ENCODE data around the gene TSEN54. TPM values are rescaled to one million over a fixed set of nuclear protein-coding genes. Genes with fewer than 3 reads are reported as not detected.

TSEN54 gene
- total RNA-seq, 5 donors from 2014 or later (not counting 1 experiment from before 2014, with no cell fraction given): 54.9 to 94.7 (median 67.6) TPM

GRCh38 chr17:75571885-75572215, 55.5 kb downstream of the TSEN54 start:
- no peaks in the 10 kb centered on the region for H3K4me1 ChIP-seq (ENCODE audit: control insufficient read depth in 1 of 2, extremely low read depth in 1 of 2, insufficient read depth in 2 of 2, low read length in 2 of 2)
- Mint-ChIP-seq H3K4me3 (no peak overlapping the region), H3K27ac (no peak overlapping the region), H3K27me3 (no peaks in the 10 kb centered on the region), H3K4me1 (no peaks in the 10 kb centered on the region), H3K9me3 (no peaks in the 10 kb centered on the region), H3K36me3 (peaks cover 3% of the 10 kb centered on the region)
- ChIA-PET POLR2A (no interaction called here), CTCF (no interaction called here)
- no peak for DNase-seq
- no peak for ATAC-seq (replicated peaks in 1 of 4)
- H3K27ac ChIP-seq (ENCODE audit: low read length): no peak overlapping the region
- peaks cover 8 to 26% of the 10 kb centered on the region in 2 donors for H3K36me3 ChIP-seq (ENCODE audit: control insufficient read depth in 2 of 2, extremely low read depth in 1 of 2, insufficient read depth in 1 of 2, low read length in 1 of 2)
- H3K27me3 ChIP-seq (replicated peaks in 1 of 2; ENCODE audit: control insufficient read depth in 2 of 2, extremely low read depth in 1 of 2, insufficient read depth in 2 of 2, low read length in 1 of 2): peaks cover 0 to 2% of the 10 kb centered on the region in 2 experiments
- H3K9me3 ChIP-seq: no peaks in the 10 kb centered on the region
- no peak overlapping the region for H3K4me3 ChIP-seq (ENCODE audit: control insufficient read depth in 1 of 2, extremely low read depth in 1 of 2, low read length in 1 of 2)
- 95% methylated on average over 15 of the region's 16 CpGs for WGBS (ENCODE audit: insufficient coverage)

- Histone ChIP-seq H3K27ac (ENCODE audit: low read length) (no peak overlapping the region), H3K36me3 (ENCODE audit: control insufficient read depth in 2 of 2, extremely low read depth in 1 of 2, insufficient read depth in 1 of 2, low read length in 1 of 2) (peaks cover 8 to 26% of the 10 kb centered on the region in 2 donors), H3K4me3 (ENCODE audit: control insufficient read depth in 1 of 2, extremely low read depth in 1 of 2, low read length in 1 of 2) (no peak overlapping the region), H3K4me1 (ENCODE audit: control insufficient read depth in 1 of 2, extremely low read depth in 1 of 2, insufficient read depth in 2 of 2, low read length in 2 of 2) (no peaks in the 10 kb centered on the region), H3K27me3 (replicated peaks in 1 of 2; ENCODE audit: control insufficient read depth in 2 of 2, extremely low read depth in 1 of 2, insufficient read depth in 2 of 2, low read length in 1 of 2) (peaks cover 0 to 2% of the 10 kb centered on the region in 2 experiments), H3K9me3 (no peaks in the 10 kb centered on the region)
- Mint-ChIP-seq H3K27ac (no peak overlapping the region), H3K4me1 (no peaks in the 10 kb centered on the region), H3K9me3 (no peaks in the 10 kb centered on the region), H3K27me3 (no peaks in the 10 kb centered on the region), H3K4me3 (no peak overlapping the region), H3K36me3 (peaks cover 2% of the 10 kb centered on the region)
- ChIA-PET CTCF (no interaction called here), POLR2A (no interaction called here)
- ATAC-seq (replicated peaks in 1 of 4) (no peak), DNase-seq (no peak)
- WGBS (ENCODE audit: insufficient coverage): 96% methylated on average over 32 of the region's 39 CpGs
These were observed 56.6 kb downstream of the TSEN54 start for GRCh38 chr17:75572713-75573539.

GRCh38 chr17:75573540-75573957, 57.2 kb downstream of the TSEN54 start:
- Mint-ChIP-seq H3K4me1 (no peaks in the 10 kb centered on the region), H3K36me3 (peaks cover 2% of the 10 kb centered on the region), H3K4me3 (no peak overlapping the region), H3K9me3 (no peaks in the 10 kb centered on the region), H3K27me3 (no peaks in the 10 kb centered on the region), H3K27ac (no peak overlapping the region)
- Histone ChIP-seq H3K36me3 (ENCODE audit: control insufficient read depth in 2 of 2, extremely low read depth in 1 of 2, insufficient read depth in 1 of 2, low read length in 1 of 2) (peaks cover 4 to 22% of the 10 kb centered on the region in 2 donors), H3K27me3 (replicated peaks in 1 of 2; ENCODE audit: control insufficient read depth in 2 of 2, extremely low read depth in 1 of 2, insufficient read depth in 2 of 2, low read length in 1 of 2) (peaks cover 0 to 2% of the 10 kb centered on the region in 2 experiments), H3K9me3 (no peaks in the 10 kb centered on the region), H3K4me1 (ENCODE audit: control insufficient read depth in 1 of 2, extremely low read depth in 1 of 2, insufficient read depth in 2 of 2, low read length in 2 of 2) (no peaks in the 10 kb centered on the region), H3K4me3 (ENCODE audit: control insufficient read depth in 1 of 2, extremely low read depth in 1 of 2, low read length in 1 of 2) (no peak overlapping the region), H3K27ac (ENCODE audit: low read length) (no peak overlapping the region)
- DNase-seq: no peak
- 93% methylated on average over 14 of the region's 16 CpGs for WGBS (ENCODE audit: insufficient coverage)
- POLR2A ChIA-PET: no interaction called here
- CTCF ChIA-PET: no interaction called here
- ATAC-seq (replicated peaks in 1 of 4): no peak

GRCh38 chr17:75573994-75574393, 57.7 kb downstream of the TSEN54 start:
- Mint-ChIP-seq H3K27me3 (no peaks in the 10 kb centered on the region), H3K27ac (no peak overlapping the region), H3K9me3 (no peaks in the 10 kb centered on the region), H3K4me3 (no peak overlapping the region), H3K4me1 (no peaks in the 10 kb centered on the region), H3K36me3 (peaks cover 2% of the 10 kb centered on the region)
- ATAC-seq (replicated peaks in 1 of 4) (no peak), DNase-seq (no peak)
- H3K4me1 ChIP-seq (ENCODE audit: control insufficient read depth in 1 of 2, extremely low read depth in 1 of 2, insufficient read depth in 2 of 2, low read length in 2 of 2): no peaks in the 10 kb centered on the region
- whole genome bisulfite sequencing (ENCODE audit: insufficient coverage): 88% methylated on average over 5 of the region's 13 CpGs
- ChIA-PET CTCF (no interaction called here), POLR2A (no interaction called here)
- no peak overlapping the region for H3K27ac ChIP-seq (ENCODE audit: low read length)
- no peak overlapping the region for H3K4me3 ChIP-seq (ENCODE audit: control insufficient read depth in 1 of 2, extremely low read depth in 1 of 2, low read length in 1 of 2)
- no peaks in the 10 kb centered on the region for H3K9me3 ChIP-seq
- H3K36me3 ChIP-seq (ENCODE audit: control insufficient read depth in 2 of 2, extremely low read depth in 1 of 2, insufficient read depth in 1 of 2, low read length in 1 of 2): peaks cover under 1 to 18% of the 10 kb centered on the region in 2 donors
- H3K27me3 ChIP-seq (replicated peaks in 1 of 2; ENCODE audit: control insufficient read depth in 2 of 2, extremely low read depth in 1 of 2, insufficient read depth in 2 of 2, low read length in 1 of 2): peaks cover 0 to 2% of the 10 kb centered on the region in 2 experiments

Other genes starting within 250 kb of the TSEN54 start
- 10 to 100 TPM; 27.1 to 45.6 (median 39.2) TPM for gene MIF4GD, start 245.3 kb upstream of the TSEN54 start, total RNA-seq
- 10 to 100 TPM; 12.4 to 30.1 (median 25.9) TPM for gene SLC25A19, start 227.1 kb upstream of the TSEN54 start, total RNA-seq
- gene GRB2, start 110.8 kb upstream of the TSEN54 start, total RNA-seq: 100 to 1,000 TPM; 103 to 133 (median 130) TPM
- gene TMEM94, start 59.9 kb upstream of the TSEN54 start, total RNA-seq: 100 to 1,000 TPM in 3 of 5 donors, 10 to 100 TPM in 2; 78.5 to 125 (median 105) TPM
- gene CASKIN2, start 991 bp upstream of the TSEN54 start, total RNA-seq: under 1 TPM; 0.28 to 0.88 (median 0.85) TPM
- 10 to 100 TPM; 31.2 to 75.7 (median 53.4) TPM for gene LLGL2, start 9.2 kb downstream of the TSEN54 start, total RNA-seq
- gene MYO15B, start 71.3 kb downstream of the TSEN54 start, total RNA-seq: 100 to 1,000 TPM; 171 to 382 (median 273) TPM
- 1 to 10 TPM in 2 of 5 donors, under 1 TPM in 3; 0.35 to 2.2 (median 0.82) TPM for gene SMIM5, start 116.9 kb downstream of the TSEN54 start, total RNA-seq
- 10 to 100 TPM; 38.0 to 75.0 (median 61.9) TPM for gene RECQL5, start 150.6 kb downstream of the TSEN54 start, total RNA-seq
- 100 to 1,000 TPM; 124 to 191 (median 128) TPM for gene SAP30BP, start 150.8 kb downstream of the TSEN54 start, total RNA-seq
- gene ITGB4, start 204.9 kb downstream of the TSEN54 start, total RNA-seq: 1 to 10 TPM in 4 of 5 donors, under 1 TPM in 1; 0.68 to 1.6 (median 1.5) TPM
- 10 to 100 TPM in 4 of 5 donors, 1 to 10 TPM in 1; 8.4 to 35.7 (median 26.7) TPM for gene GALK1, start 248.7 kb downstream of the TSEN54 start, total RNA-seq

All from T-cell (primary cell).